Activated CD4-positive, CD25-positive, alpha-beta regulatory T cell (primary cell): Measurements from ENCODE around the gene ABCC2.
"Not testable (repeated sequence)": the region's sequence is repeated elsewhere in the genome, so short reads cannot be mapped to it uniquely, and the experiment has no call there.

ENCODE experiments used
- DNase-seq, 4 experiments: peaks; one replicate each; lab custom pipeline; 2025; lab: John Stamatoyannopoulos, UW

The ABCC2 gene

GRCh38 chr10:99782447-99783286 is at the start of gene ABCC2:
Gene ABCC2 (plus strand): TSS chr10:99782640. CDS start chr10:99782845, 205 bp downstream.
- no peak for DNase-seq

DNA sequence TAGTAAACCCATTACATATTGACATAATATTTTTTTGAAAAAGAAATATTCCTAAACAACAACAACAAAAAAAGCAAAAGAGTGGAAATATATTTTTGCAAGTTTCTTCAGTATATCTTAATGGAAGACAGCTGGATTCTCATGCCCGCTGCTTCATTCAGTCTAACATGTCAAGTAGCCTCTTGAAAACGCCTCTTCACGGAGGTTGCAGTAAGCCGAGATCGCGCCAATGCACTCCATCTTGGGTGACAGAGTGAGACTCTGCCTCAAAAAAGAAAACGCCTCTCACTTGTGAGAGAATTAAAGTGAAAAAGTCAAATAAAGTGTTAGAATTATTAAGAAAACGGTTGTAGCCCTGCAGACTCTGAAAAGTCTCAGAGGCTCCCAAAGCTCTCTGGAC is 49.1 kb upstream of the ABCC2 start:
- DNase-seq: no peak

GRCh38 chr10:99734111-99734510 is 48.3 kb upstream of the ABCC2 start:
- DNase-seq: not testable (repeated sequence)

DNA sequence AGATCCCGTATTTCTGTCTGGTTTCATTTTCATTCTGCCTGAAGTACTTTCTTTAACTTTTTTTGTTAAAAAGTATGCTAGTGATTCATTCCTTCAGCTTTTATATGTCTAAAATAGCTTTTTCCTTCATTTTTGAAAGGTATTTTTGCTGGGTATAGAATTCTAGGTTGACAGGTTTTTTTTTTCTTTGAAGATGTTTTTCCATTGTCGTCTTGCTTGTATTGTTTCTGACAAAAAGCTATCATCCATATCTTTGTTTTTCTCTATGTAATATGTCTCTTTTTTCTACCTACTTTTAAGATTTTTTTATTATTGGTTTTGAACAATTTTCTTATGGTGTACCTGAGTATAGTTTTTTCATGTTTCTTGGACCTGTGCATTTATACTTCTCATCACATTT is 42.2 kb upstream of the ABCC2 start:
- no peak for DNase-seq

DNA sequence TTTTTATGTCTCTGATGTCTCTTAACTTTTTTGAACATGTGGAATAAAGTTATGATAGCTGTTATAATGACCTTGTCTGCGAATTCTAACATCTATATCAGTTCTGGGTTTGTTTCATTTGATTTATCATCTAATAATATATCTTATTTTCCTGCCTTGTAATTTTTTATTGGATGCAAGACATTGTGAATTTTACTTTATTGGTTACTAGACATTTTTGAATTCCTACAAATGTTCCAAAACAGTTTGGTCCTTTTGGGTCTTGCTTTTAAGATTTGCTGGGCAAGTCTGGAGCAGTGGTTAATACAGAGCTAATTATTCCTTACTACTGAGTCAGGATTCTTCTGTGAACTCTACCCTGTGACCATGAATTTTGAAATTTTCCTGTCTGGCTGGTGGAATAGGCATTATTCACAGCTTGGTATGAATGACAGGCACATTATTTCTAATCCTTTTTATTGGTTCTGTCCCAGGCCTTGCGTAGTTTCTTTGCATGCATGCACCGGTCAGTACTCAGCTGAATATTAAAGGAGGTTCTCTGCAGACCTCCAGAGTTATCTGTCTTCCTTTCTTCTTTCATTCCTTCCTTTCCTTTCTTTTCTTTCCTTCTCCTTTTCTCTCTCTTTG is 41.4 kb upstream of the ABCC2 start:
- no peak for DNase-seq

- no peak for DNase-seq
Measured at GRCh38 chr10:99742254-99742653, 40.2 kb upstream of the ABCC2 start.

GRCh38 chr10:99742701-99743100 is 39.7 kb upstream of the ABCC2 start:
- DNase-seq: no peak

DNA sequence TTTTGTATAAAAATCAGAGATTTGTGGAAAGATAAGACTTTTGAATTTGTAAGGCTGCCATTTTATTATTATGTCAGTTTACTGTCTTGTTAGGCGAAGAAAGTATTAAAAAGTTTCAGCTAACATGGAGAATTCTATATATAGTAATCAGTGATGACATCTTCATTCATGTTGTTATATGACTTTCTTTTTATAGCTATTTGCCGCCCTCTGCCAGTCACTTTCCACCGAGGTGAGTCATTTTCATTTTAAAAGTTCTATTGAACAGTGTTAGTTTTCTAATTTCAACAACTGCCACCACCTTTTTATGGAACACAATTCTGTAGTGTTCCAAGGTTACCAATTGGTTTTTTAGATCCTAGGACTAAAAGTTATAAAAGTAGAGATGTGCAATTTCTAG is 38.6 kb upstream of the ABCC2 start:
- no peak for DNase-seq

- not testable (repeated sequence) for DNase-seq
Measured at GRCh38 chr10:99746166-99746565, 36.3 kb upstream of the ABCC2 start.

GRCh38 chr10:99748823-99749451 is 33.5 kb upstream of the ABCC2 start:
- no peak for DNase-seq

- DNase-seq: no peak
Measured at GRCh38 chr10:99750641-99751040, 31.8 kb upstream of the ABCC2 start.

DNA sequence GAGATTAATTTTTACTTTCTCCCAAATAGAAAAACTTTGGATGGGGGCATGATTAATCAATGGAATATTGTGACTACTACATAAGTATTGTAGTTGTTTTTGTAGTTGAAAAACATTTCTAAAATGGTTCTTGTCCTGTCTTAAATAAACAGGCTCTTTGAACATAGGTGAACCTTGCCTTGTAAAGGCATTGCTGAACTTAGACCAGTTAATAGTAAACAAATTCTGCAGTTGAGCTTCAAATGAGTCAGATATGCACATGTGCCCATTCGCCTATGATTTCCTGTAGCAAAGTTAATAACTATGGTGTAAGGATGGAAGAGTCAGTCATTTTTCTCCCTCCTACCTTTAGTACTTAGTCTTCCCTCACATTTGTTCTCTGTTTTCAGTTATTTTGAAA is 27.8 kb upstream of the ABCC2 start:
- no peak for DNase-seq

DNA sequence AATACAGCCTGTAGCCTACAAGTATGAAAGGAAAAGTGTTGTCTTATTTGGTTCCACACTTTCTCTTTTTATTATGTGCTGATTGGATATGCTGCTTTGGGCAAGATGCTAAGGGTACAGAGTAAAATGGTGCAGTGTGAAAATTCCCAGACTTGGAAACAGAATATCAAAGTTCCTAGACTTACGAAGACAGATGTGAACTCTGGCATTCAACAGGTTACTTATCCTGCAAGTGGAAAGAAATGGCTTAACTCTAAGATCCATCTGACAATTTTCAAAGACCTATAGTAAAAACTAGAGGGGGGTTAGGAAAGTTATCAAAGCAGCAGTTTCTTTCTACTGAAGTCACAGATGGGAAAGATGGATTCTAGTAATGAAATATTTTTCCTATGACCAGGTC is 26.3 kb upstream of the ABCC2 start:
- no peak for DNase-seq

- DNase-seq: no peak
Measured at GRCh38 chr10:99758211-99758891, 24.1 kb upstream of the ABCC2 start.

DNA sequence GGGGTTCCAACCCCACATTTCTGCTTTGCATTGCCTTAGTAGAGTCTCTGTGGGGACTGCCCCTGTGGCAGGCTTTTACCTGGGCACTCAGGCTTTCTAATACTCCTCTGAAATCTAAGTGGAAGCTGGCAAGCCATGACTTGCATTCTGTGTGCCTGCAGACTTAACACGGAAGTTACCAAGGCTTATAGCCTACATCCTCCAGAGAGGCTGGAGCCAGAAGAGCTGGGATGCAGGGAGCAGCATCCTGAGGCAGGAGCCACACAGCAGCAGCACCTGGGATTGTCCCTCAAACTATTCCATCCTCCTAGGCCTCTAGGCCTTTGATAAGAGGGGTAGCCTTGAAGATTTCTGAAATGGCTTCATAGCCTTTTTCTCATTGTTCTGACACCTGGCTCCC is 22.1 kb upstream of the ABCC2 start:
- no peak for DNase-seq

GRCh38 chr10:99761365-99761764 is 21.1 kb upstream of the ABCC2 start:
- DNase-seq: no peak

- no peak for DNase-seq
Measured at GRCh38 chr10:99765672-99766301, 16.7 kb upstream of the ABCC2 start.

DNA sequence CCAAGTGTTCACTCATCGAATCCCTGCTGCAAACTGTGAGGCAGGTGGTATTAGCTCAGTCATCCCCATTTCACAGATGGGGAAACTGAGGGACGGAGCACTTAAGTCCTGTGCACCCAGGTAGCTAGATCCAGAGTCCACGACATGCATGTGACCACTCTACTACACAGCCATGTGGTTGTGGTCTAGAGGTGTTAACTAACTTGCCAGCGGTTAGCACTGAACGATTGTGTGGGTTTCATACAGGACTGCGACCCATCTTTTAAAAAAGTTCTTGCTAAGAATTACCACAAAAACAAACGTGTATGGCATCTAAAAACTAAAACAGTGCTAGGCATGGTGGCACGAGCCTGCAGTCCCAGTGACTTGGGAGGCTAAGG is 16.1 kb upstream of the ABCC2 start:
- DNase-seq: no peak

DNA sequence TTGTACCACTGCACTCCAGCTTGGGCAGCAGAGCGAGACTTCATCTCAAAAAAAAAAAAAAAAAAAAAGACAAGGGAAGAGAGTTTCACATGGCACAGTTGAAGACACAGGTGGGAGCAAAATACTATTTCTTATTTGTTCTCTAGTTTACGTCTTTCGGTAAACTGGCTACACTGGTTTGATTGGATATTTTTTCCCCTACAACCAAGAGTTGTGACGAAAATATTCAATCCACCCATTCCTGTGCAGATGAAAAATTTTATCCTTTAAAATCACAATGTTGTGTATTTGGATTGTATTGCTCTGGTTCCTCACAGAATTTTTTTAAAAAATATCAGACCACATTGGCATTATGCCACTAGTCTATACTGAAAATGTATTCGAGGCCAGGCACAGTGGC is 14.5 kb upstream of the ABCC2 start:
- DNase-seq: no peak

DNA sequence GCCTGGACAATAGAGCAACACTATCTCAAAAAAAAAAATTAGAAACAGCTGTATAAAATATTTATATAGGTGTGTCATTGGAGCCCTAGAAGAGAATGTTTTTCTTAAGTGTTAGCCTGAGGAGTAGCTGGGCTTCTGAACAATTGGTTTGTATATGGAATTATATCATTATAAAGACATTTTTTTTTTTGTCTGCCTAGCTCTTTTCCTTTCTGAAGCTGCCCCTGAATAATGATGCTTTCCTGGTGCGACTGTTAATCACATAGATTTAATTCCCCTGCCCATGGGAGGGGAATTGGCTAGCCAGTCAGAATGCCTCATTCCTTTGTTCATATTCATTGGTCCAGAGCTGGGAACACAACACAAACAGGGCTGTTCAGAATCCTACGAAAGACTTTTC is 13.9 kb upstream of the ABCC2 start:
- no peak for DNase-seq

DNA sequence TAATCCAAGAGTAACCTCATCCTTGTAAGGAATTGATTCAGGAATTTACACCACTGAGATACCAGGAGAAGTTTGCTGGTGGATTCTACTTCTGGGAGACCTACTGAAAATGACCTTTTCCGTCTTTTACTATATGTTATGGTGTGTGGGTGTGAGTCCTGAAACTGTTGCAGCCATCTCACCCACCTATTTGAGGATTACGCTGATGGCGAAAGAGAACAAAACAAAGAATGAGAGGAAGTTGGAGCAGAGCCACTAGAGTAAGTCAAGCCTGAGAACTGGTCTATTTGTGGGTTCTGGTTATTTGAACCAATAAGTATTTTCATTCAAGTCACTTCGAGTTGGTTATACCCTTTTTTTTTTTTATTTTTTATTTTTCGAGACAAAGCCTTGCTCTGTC is 12.7 kb upstream of the ABCC2 start:
- no peak for DNase-seq

DNA sequence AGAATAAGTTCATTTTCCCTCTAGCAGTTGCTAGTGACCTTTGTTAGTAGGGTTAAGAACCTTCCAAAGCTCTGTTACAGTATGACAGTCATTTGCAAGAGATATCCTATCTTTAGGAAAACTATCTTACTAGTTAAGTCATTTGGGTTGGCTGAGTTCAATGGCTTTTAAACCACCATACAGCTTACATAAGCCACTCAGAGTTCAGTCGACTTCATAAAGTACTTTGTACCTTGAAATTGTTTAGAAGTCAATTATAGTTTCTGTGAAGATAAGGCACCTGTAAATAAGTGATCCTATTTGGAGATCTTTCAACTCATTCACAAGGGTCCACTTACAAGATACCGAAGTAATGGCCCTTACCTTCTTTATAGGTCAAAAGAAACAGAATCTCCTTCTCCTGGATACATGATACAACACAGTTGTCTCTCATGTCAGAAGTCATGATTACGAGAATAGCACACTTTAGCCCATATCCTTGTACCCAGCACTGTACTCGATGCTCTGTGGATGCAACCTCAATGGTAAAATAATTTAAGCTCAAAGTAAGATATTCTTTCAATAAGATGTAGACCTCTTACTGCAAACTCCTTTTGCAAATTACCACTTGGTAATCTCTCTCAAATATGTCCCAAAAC is 11.9 kb upstream of the ABCC2 start:
- DNase-seq: no peak
